Lower lobe of right lung (tissue), 2 donors: ENCODE results near the gene GRB10. TPM values are rescaled to one million over a fixed set of nuclear protein-coding genes. Genes with fewer than 3 reads are reported as not detected.

Experiments used
- ATAC-seq, 2 donors: fragments of 200-7000 bp; cut with Tn5 transposase; one replicate each; pipeline ENCODE4 v1.9.1; 2020 to 2022; ENCODE audit warnings: mild to moderate bottlenecking in 2 of 2, moderate library complexity in 2 of 2
- DNase-seq: peaks from one replicate; pipeline ENCODE4 v3.0.0-alpha.2; 2020
- H3K27ac ChIP-seq: fragments of 200-600 bp; one replicate; pipeline ENCODE4 v1.8.0; 2022
- H3K27me3 ChIP-seq: fragments of 200-600 bp; one replicate; pipeline ENCODE4 v1.8.0; 2022; ENCODE audit warnings: low read depth
- H3K36me3 ChIP-seq: fragments of 200-600 bp; one replicate; pipeline ENCODE4 v1.8.0; 2022; ENCODE audit warnings: mild to moderate bottlenecking
- H3K4me1 ChIP-seq: fragments of 200-600 bp; one replicate; pipeline ENCODE4 v1.8.0; 2022
- H3K4me3 ChIP-seq: fragments of 200-600 bp; one replicate; pipeline ENCODE4 v1.8.0; 2022; ENCODE audit warnings: mild to moderate bottlenecking
- H3K9me3 ChIP-seq: fragments of 200-600 bp; one replicate; pipeline ENCODE4 v1.8.0; 2022
- intact Hi-C: fragments of 100-400 bp; cut with DNase I; formaldehyde crosslinking; loops from one replicate; pipeline ENCODE4 v1.11.0; 2022
- total RNA-seq: library from RNA; stranded (reverse); fragmentation: NEBNext Ultra II Directional; extraction: Animal tissue kit (Norgen Biotek cat#: 25700); gene quantifications from one replicate; pipeline ENCODE4 v1.2.1, GENCODE V29; 2021
- TF ChIP-seq, protein P1 (sequence below): fragments of 200-600 bp; IDR thresholded peaks from one replicate; pipeline ENCODE4 v1.8.0; 2022; ENCODE audit warnings: antibody characterized with exemption, mild to moderate bottlenecking
- donor health status: DM: no; HTN: yes; CAD: no; lungs with severe emphysema.

The GRB10 gene
- total RNA-seq, 1 donor from 2014 or later = 36.5 TPM

- DNase-seq (no peak), ATAC-seq (no peak)
- Histone ChIP-seq H3K9me3 (no peaks in the 10 kb centered on the region), H3K27ac (no peak overlapping the region), H3K27me3 (no peaks in the 10 kb centered on the region), H3K36me3 (peaks cover 4% of the 10 kb centered on the region), H3K4me1 (peaks cover 12% of the 10 kb centered on the region), H3K4me3 (no peak overlapping the region)
- TF ChIP-seq, protein P1, sequence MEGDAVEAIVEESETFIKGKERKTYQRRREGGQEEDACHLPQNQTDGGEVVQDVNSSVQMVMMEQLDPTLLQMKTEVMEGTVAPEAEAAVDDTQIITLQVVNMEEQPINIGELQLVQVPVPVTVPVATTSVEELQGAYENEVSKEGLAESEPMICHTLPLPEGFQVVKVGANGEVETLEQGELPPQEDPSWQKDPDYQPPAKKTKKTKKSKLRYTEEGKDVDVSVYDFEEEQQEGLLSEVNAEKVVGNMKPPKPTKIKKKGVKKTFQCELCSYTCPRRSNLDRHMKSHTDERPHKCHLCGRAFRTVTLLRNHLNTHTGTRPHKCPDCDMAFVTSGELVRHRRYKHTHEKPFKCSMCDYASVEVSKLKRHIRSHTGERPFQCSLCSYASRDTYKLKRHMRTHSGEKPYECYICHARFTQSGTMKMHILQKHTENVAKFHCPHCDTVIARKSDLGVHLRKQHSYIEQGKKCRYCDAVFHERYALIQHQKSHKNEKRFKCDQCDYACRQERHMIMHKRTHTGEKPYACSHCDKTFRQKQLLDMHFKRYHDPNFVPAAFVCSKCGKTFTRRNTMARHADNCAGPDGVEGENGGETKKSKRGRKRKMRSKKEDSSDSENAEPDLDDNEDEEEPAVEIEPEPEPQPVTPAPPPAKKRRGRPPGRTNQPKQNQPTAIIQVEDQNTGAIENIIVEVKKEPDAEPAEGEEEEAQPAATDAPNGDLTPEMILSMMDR = no peak
- intact Hi-C loops = no loop called here
Observed at GRCh38 chr7:50634378-50634777, 148.3 kb downstream of the GRB10 start.

- ATAC-seq (no peak), DNase-seq (no peak)
- intact Hi-C loops = no loop called here
Observed at GRCh38 chr7:50633414-50633710, 149.3 kb downstream of the GRB10 start.

GRCh38 chr7:50632561-50633413 is 149.9 kb downstream of the GRB10 start:
- no peak for DNase-seq
- no peak overlapping the region for H3K4me3 ChIP-seq
- intact Hi-C loops = no loop called here
- peaks cover 4% of the 10 kb centered on the region for H3K36me3 ChIP-seq
- H3K27ac ChIP-seq = no peak overlapping the region
- TF ChIP-seq, protein P1 = peak; percentile 84
- no peaks in the 10 kb centered on the region for H3K27me3 ChIP-seq
- H3K9me3 ChIP-seq = no peaks in the 10 kb centered on the region
- peaks cover 12% of the 10 kb centered on the region for H3K4me1 ChIP-seq
- ATAC-seq = peak; percentile 85 to 86

More at GRCh38 chr7:50633414-50633710, 149.3 kb downstream of the GRB10 start:
- Histone ChIP-seq H3K9me3 (no peaks in the 10 kb centered on the region), H3K36me3 (peaks cover 4% of the 10 kb centered on the region), H3K27me3 (no peaks in the 10 kb centered on the region), H3K4me3 (no peak overlapping the region), H3K4me1 (peaks cover 12% of the 10 kb centered on the region), H3K27ac (no peak overlapping the region)
- TF ChIP-seq, protein P1 = no peak

DNA sequence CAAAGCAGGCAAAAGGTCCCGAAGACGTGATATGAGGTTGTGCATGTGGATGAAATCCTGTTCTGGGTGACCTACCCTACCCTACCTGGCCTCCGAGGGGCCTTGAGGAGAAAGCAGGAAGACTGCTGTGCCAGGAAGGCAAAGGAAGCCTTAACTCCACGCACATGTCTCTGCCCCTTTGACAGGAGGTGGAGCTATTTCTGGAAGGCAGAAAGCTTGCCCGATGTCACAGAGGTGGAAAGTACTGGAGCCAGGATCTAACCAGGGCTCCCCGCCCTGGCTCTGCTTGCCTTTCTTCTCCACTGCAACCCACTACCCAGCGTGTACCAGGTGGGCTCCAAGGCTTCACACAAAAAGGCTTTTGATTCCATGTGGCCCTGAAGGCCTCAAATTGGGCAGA is 151.1 kb downstream of the GRB10 start:
- intact Hi-C loops = no loop called here
- Histone ChIP-seq H3K4me3 (no peak overlapping the region), H3K9me3 (no peaks in the 10 kb centered on the region), H3K4me1 (peaks cover 12% of the 10 kb centered on the region), H3K36me3 (peaks cover 10% of the 10 kb centered on the region), H3K27ac (no peak overlapping the region), H3K27me3 (no peaks in the 10 kb centered on the region)
- ATAC-seq (no peak), DNase-seq (no peak)
- TF ChIP-seq, protein P1 = no peak

GRCh38 chr7:50631100-50631499 is 151.6 kb downstream of the GRB10 start:
- TF ChIP-seq, protein P1 = no peak
- H3K4me3 ChIP-seq = no peak overlapping the region
- no peaks in the 10 kb centered on the region for H3K27me3 ChIP-seq
- DNase-seq = no peak
- peaks cover 16% of the 10 kb centered on the region for H3K36me3 ChIP-seq
- no peak overlapping the region for H3K27ac ChIP-seq
- no peaks in the 10 kb centered on the region for H3K9me3 ChIP-seq
- H3K4me1 ChIP-seq = peaks cover 12% of the 10 kb centered on the region
- intact Hi-C loops = no loop called here
- no peak for ATAC-seq
